ENCODE results near the gene HNRNPH2. TPM values are rescaled to one million over a fixed set of nuclear protein-coding genes. Genes with fewer than 3 reads are reported as not detected.

Gene HNRNPH2
- total and polyA plus RNA-seq, 8 donors, result 5.5 to 98.4 (median 33.6) TPM

- intact Hi-C loops (cut with DNase I; ENCODE audit: low total_unique reads), result no loop called here
- H3K4me3 ChIP-seq, result peak within 1 kb of the TSS; percentile 46 to 60 (median 58)
- no peaks in the 10 kb centered on the region for H3K27me3 ChIP-seq
- 0 to 40% (median 4%) methylated on average over 37 to 47 of the region's 47 CpGs for WGBS, 5 donors
- H3K27ac ChIP-seq, result peak within 1 kb of the TSS; percentile 6 to 84 (median 77)
- TF ChIP-seq POLR2A (IDR thresholded peaks at IDR 0.05) (peak in 2 of 4 donors; percentile 42 to 51), CTCF (IDR thresholded peaks at IDR 0.05) (peak in 5 of 7 experiments; percentile 33 to 61 (median 55)), POLR2AphosphoS5 (IDR thresholded peaks at IDR 0.05) (peak; percentile 87 to 98 (median 97)), EP300 (IDR thresholded peaks at IDR 0.05) (no peak)
- H3K36me3 ChIP-seq, result peaks cover 0 to 18% (median 6%) of the 10 kb centered on the region in 4 donors
- H3K4me1 ChIP-seq, result peaks cover 0 to 13% (median 3%) of the 10 kb centered on the region in 4 donors
- no peaks in the 10 kb centered on the region for H3K9me3 ChIP-seq
- DNase-seq, result peak; percentile 89 to 96
Measured at GRCh38 chrX:101390664-101391525, 17.1 kb upstream of the HNRNPH2 start, which contains the start of gene RPL36A. RPL36A (plus strand) TSS chrX:101391011; CDS start chrX:101391044, 33 bp downstream.

- Histone ChIP-seq H3K4me3 (peak overlapping the region; percentile 46 to 60 (median 58)), H3K4me1 (peaks cover 0 to 13% (median 3%) of the 10 kb centered on the region in 4 donors), H3K27me3 (no peaks in the 10 kb centered on the region), H3K27ac (peak overlapping the region in 3 of 5 donors; percentile 74 to 84 (median 77)), H3K9me3 (no peaks in the 10 kb centered on the region), H3K36me3 (peaks cover 0 to 22% (median 7%) of the 10 kb centered on the region in 4 donors)
- no peak for DNase-seq
- 17 to 59% (median 30%) methylated on average over 6 of the region's 6 CpGs for WGBS, 5 donors
- intact Hi-C loops (cut with DNase I; ENCODE audit: low total_unique reads), result no loop called here
- no peak for TF ChIP-seq CTCF (IDR thresholded peaks at IDR 0.05)
- no peak for TF ChIP-seq EP300 (IDR thresholded peaks at IDR 0.05)
- no peak for TF ChIP-seq POLR2A (IDR thresholded peaks at IDR 0.05)
- TF ChIP-seq POLR2AphosphoS5 (IDR thresholded peaks at IDR 0.05), result no peak
Measured at GRCh38 chrX:101391831-101392230, 16.2 kb upstream of the HNRNPH2 start.

- H3K4me1 ChIP-seq, result peaks cover 0 to 13% (median 3%) of the 10 kb centered on the region in 4 donors
- H3K27me3 ChIP-seq, result peaks cover 0 to 4% (median 0%) of the 10 kb centered on the region in 3 donors
- peaks cover 0 to 22% (median 7%) of the 10 kb centered on the region in 4 donors for H3K36me3 ChIP-seq
- TF ChIP-seq CTCF (IDR thresholded peaks at IDR 0.05), result no peak
- no peak for TF ChIP-seq EP300 (IDR thresholded peaks at IDR 0.05)
- no peak for TF ChIP-seq POLR2A (IDR thresholded peaks at IDR 0.05)
- TF ChIP-seq POLR2AphosphoS5 (IDR thresholded peaks at IDR 0.05), result no peak
- H3K4me3 ChIP-seq, result no peak overlapping the region
- intact Hi-C loops (cut with DNase I; ENCODE audit: low total_unique reads), result no loop called here
- H3K9me3 ChIP-seq, result no peaks in the 10 kb centered on the region
- no peak overlapping the region for H3K27ac ChIP-seq
- DNase-seq, result no peak
- 71 to 82% (median 81%) methylated on average over 11 of the region's 11 CpGs for WGBS, 5 donors
Measured at GRCh38 chrX:101393530-101394305, 14.3 kb upstream of the HNRNPH2 start.

GRCh38 chrX:101394372-101394771 lies 13.7 kb upstream of the HNRNPH2 start:
- intact Hi-C loops (cut with DNase I; ENCODE audit: low total_unique reads), result no loop called here
- H3K36me3 ChIP-seq, result peaks cover 0 to 22% (median 7%) of the 10 kb centered on the region in 4 donors
- H3K4me3 ChIP-seq, result no peak overlapping the region
- peaks cover 0 to 4% (median 0%) of the 10 kb centered on the region in 3 donors for H3K27me3 ChIP-seq
- peaks cover 0 to 13% (median 3%) of the 10 kb centered on the region in 4 donors for H3K4me1 ChIP-seq
- no peak for TF ChIP-seq CTCF (IDR thresholded peaks at IDR 0.05)
- no peak for TF ChIP-seq POLR2A (IDR thresholded peaks at IDR 0.05)
- TF ChIP-seq POLR2AphosphoS5 (IDR thresholded peaks at IDR 0.05), result no peak
- no peak for TF ChIP-seq EP300 (IDR thresholded peaks at IDR 0.05)
- no peak overlapping the region for H3K27ac ChIP-seq
- H3K9me3 ChIP-seq, result no peaks in the 10 kb centered on the region
- no peak for DNase-seq

Data from stomach (tissue), 9 donors.